Measurements from ENCODE around the gene VWCE.

DNA sequence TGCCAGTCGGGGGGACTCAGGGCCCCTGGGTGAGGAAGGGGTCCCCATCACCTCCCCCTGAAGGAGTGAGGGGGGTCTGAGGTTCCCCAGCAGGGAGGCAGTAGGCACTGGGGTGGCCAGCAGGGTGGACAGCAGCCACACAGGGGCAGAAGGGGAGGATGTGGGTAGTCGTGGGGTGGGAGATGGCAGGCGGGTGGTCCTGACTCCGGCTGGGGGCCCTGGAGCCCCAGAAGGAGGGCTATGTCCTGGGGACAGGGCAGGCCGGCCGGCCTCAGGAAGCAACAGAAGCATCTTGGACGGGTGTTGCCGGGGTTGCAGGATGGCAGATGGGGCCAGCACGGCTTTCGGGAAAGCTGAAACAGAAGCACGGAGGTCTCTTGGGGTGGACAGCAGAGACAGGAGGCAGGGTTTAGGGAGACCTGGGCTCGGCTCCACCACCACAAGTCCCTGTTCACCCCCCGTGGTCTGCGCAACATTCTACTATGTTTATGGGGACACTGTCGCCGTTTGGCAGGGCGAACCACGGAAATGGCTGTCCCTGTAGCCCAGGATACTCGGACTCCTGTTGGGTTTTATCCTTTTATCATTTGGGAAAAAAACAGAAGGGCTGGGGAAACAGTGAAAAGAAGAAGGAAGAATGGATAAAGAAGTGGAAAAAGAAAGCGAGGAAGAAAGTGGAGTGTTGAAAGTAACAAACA is 14.1 kb downstream of the VWCE start:
- TF ChIP-seq, protein P1, sequence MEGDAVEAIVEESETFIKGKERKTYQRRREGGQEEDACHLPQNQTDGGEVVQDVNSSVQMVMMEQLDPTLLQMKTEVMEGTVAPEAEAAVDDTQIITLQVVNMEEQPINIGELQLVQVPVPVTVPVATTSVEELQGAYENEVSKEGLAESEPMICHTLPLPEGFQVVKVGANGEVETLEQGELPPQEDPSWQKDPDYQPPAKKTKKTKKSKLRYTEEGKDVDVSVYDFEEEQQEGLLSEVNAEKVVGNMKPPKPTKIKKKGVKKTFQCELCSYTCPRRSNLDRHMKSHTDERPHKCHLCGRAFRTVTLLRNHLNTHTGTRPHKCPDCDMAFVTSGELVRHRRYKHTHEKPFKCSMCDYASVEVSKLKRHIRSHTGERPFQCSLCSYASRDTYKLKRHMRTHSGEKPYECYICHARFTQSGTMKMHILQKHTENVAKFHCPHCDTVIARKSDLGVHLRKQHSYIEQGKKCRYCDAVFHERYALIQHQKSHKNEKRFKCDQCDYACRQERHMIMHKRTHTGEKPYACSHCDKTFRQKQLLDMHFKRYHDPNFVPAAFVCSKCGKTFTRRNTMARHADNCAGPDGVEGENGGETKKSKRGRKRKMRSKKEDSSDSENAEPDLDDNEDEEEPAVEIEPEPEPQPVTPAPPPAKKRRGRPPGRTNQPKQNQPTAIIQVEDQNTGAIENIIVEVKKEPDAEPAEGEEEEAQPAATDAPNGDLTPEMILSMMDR (IDR thresholded peaks at IDR 0.05): no peak
- no peak for TF ChIP-seq POLR2A (IDR thresholded peaks at IDR 0.05)
